ENCODE results near the gene CAMK2A.

The CAMK2A gene

DNA sequence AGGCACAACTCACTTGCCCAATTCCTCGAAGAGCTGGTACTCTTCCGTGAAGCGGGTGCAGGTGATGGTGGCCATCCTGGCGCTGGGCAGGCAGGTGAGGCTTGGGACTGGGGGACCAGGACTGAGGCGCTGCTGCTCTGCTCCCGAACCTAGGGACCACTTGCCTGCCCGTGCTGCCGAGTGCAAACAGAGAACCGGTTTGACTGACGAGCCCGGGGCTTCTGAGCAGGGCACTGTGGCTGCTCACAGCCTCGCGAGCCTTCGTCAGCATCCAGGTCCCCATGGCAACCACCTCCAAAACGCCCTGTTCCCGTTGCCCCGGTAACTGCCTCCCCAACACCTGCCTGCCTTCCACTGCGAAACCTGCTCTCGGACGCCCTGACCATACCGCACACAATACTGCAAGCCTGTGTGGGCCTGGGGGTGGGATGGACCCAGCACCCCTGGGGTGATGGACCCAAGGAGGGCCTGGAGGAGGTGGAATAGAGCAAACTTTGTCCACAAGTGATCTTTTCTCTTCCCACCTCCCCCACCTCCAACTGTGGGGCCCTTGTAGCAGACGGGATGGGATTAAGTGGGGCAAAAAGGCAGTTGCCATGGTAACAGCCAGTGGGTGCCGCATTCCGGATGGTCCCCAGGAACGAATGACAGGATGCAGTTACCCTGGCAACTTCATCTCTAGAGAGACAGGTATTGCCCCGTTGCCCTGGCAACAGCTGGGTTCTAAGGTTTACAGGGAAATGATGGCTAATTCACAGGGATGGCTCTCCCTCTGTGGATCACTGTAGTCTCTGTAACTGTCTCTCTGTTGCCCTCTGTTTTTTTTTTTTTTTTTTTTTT lies at the start of gene CAMK2A:
Gene CAMK2A (minus strand): TSS at position 223 of the 840 bp plus-strand sequence. CDS start 148 bp downstream, at position 75.
- no peak for DNase-seq (ENCODE audit: low spot score)

- DNase-seq (ENCODE audit: low spot score) = no peak
Measured at GRCh38 chr5:150339165-150339564, 49.6 kb upstream of the CAMK2A start.

DNA sequence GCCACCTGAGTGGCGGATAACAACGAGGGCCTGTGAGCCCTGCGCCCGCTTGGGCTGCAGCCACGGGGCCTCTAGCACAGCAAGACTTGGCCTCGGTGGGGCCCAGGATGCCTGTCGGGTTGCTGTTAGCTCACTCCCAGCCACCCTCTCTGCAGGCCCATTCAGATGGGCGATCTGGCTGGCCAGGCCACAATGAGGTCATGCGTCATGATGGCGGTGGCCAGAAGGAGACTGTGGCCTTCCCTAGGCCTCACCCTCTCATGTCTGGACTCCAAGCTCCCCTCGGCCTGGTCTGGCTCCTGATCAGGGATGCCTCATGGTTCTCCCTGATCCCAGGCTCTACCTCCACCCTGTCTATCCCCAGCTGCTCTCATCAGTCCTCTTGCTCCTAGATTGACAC lies 49.0 kb upstream of the CAMK2A start:
- no peak for DNase-seq (ENCODE audit: low spot score)

GRCh38 chr5:150335778-150336177 lies 46.2 kb upstream of the CAMK2A start:
- DNase-seq (ENCODE audit: low spot score) = no peak

DNA sequence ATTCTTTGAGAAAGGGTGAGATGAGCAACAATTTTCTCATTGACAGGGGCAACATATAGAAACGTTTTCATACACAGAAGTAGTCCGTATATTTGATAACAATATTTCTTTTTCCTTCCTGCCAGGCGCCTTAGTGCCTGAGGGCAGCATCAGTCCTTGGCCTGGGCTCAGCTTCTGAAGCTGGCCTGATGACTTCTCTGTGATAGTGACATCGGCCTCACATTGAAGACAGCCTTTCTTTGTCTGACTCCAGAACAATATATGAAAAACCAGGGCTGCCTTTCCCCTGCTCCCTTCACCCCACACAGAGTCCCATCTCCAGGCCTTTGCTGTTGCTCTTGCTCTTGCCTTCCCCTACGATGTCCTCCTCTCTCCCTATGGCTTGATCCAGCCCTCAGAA lies 43.8 kb upstream of the CAMK2A start:
- DNase-seq (ENCODE audit: low spot score) = no peak

DNA sequence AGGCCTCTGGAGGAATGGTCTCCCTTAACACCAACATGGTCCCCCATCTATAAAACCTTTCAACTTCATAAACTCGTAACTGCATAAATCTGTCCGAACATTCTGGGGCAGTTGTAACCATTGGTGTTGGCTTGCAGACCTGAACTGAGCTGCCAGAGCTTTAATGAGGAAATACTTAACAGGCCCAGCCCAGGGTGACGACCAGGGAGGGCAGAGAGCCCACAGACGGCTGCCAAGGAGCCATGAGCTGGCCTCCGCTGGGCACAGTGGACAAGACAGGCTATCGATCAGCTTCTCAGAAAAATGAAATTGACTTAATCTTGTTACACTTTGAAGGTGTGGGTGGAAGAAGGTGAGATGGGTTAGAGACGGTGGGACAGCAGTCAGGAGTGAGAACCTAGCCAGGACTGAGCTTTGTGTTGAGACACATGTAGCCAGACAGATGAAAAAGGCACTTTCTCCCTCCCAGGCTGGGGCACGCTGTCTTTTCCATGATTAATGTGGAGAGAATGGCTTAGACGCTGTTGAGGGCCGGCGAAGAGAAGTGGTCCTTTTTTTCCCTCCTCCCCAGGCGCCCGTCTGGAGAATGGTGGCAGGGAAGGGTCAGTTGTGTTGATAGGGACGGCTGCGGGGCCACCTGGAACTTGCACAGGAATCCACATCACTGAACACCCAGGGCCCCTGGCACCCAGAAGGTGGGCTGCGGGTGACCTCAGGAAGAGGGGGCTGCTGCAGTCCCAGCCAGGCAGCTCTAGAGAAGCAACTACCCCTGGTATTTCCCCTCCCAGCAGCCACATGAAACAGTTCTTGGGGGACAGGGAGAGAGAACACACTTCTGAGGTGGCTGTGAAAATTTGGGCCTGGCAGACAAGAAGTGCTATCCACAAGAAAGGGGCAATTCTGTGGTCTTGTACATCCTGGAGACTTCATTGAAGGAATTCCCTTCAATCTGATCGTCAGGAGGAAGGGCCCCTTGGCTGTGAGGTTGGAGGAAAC lies 40.6 kb upstream of the CAMK2A start:
- DNase-seq (ENCODE audit: low spot score) = no peak

DNA sequence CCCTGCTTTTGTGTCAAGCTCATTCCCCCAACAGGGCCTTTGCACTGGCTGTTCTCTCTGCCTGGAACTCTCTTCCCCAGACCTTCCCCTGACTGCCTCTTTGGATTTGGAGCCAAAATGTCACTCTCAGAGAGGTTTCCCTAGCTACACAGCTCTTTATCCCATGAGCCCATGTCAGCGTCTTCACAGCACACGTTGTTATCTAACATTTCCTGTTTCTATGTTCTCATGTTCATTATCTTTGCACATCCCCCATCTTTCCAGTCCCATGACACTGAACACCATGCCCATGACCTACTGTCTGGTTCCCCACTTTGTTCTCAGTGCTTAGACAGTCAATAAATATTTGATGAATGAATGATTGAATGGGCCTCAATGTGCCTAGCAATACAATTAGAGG lies 39.5 kb upstream of the CAMK2A start:
- DNase-seq (ENCODE audit: low spot score) = no peak

- no peak for DNase-seq (ENCODE audit: low spot score)
Measured at GRCh38 chr5:150328515-150328914, 38.9 kb upstream of the CAMK2A start.

- no peak for DNase-seq (ENCODE audit: low spot score)
Measured at GRCh38 chr5:150327139-150327538, 37.6 kb upstream of the CAMK2A start.

DNA sequence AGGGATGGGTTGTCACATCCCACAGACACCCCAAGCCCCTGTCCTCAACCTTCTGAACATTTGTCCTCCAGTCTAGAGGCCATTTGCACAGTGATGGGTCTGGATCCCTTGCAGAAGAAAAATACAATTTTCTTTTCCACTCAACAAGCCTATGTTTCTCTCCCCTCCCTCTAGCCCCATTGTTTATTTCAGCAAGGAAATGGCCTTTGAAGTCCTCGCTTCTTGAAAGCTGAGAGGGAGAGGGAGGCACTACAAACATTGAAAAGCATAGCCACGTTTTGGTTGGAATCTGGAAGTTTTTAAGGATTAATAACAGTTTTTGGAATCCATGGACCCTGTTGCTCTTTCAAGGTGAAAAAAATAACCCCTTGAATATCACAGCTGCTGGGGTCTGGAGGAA lies 37.1 kb upstream of the CAMK2A start:
- DNase-seq (ENCODE audit: low spot score) = no peak

- DNase-seq (ENCODE audit: low spot score) = no peak
Measured at GRCh38 chr5:150325426-150325825, 35.9 kb upstream of the CAMK2A start.

DNA sequence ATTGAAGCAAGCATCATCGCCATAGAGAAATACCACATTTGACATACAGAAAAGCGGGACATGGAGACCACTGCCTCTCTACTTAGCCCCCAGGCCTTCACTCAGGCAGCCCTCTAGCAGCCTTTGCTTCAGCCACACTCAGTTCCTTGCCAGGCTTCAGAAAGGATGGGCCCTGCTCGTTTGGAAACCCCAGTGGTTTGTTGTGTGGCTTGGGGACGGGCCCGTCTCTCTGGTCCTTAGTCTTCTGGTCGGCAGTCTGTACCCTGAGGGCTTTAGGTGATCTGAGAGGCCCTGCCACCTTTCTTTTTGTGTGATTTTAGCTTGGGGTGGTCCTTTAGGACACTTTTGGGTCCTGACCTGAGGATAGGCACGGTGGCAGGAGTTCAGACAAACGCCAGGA lies 34.2 kb upstream of the CAMK2A start:
- DNase-seq (ENCODE audit: low spot score) = no peak

GRCh38 chr5:150323092-150323491 lies 33.5 kb upstream of the CAMK2A start:
- DNase-seq (ENCODE audit: low spot score) = no peak

- DNase-seq (ENCODE audit: low spot score) = no peak
Measured at GRCh38 chr5:150322202-150322601, 32.6 kb upstream of the CAMK2A start.

DNA sequence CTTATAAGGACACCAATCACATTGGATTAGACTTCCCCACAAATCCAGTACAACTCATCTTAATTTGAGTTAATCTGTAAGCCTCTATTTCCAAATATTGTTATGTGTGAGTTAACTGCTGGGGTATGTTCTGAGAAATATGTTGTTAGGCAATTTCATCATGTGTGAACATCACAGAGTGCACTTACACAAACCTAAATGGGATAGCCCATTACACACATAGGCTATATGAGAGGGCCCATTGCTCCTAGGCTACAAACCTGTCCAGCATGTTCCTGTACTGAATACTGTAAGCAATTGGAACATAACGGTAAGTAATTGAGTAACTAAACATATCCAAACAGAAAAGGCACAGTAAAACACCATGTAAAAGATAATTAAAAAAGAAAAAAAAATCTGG lies 32.2 kb upstream of the CAMK2A start:
- no peak for DNase-seq (ENCODE audit: low spot score)

DNA sequence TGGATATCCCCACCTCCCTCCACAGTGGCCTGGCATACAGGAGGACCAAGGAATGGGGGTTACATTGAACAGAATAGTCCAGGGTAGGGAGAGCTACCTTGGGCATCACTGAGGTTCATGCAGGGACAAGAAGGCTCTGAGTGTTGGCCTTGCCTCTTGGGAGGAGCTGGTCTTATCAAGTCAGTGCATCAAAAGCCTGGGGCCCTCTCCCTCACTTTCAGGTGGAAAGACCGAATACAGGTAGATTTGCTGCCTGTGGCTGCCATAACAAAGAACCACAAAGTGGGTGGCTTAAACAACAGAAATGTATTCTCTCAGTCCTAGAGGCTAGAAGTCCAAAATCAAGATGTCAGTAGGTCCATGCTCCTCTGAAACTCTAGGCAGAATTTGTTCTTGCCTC lies 31.6 kb upstream of the CAMK2A start:
- no peak for DNase-seq (ENCODE audit: low spot score)

DNA sequence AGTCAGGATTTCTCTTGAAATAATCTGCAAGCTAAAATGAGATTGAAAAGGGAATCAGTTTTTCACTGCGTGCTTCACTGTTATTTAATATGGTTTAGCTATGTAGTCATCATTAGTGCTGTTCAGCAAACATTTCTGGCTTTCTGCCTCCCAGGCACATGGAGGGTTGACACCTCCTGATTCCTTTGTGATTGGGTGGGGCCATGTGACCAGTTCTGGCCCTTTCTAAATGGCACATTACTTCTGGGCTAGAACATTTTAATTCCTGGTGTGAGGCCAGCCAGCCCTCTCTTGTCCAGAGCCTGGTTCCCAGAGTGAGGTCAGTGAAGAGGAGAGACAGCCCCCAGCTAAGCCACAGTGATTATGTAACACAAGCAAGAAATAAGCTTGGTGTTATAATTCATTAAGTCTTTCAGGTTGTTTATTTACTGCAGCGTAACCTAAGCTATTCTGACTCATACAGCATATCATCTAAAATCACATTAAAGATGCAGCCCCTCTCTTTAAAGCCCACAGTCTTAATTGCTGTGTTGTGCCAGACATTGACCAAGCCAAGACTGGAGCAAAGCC lies 30.6 kb upstream of the CAMK2A start:
- DNase-seq (ENCODE audit: low spot score) = no peak

- DNase-seq (ENCODE audit: low spot score) = no peak
Measured at GRCh38 chr5:150319484-150319790, 29.9 kb upstream of the CAMK2A start.

GRCh38 chr5:150318613-150319483 lies 29.3 kb upstream of the CAMK2A start:
- no peak for DNase-seq (ENCODE audit: low spot score)

DNA sequence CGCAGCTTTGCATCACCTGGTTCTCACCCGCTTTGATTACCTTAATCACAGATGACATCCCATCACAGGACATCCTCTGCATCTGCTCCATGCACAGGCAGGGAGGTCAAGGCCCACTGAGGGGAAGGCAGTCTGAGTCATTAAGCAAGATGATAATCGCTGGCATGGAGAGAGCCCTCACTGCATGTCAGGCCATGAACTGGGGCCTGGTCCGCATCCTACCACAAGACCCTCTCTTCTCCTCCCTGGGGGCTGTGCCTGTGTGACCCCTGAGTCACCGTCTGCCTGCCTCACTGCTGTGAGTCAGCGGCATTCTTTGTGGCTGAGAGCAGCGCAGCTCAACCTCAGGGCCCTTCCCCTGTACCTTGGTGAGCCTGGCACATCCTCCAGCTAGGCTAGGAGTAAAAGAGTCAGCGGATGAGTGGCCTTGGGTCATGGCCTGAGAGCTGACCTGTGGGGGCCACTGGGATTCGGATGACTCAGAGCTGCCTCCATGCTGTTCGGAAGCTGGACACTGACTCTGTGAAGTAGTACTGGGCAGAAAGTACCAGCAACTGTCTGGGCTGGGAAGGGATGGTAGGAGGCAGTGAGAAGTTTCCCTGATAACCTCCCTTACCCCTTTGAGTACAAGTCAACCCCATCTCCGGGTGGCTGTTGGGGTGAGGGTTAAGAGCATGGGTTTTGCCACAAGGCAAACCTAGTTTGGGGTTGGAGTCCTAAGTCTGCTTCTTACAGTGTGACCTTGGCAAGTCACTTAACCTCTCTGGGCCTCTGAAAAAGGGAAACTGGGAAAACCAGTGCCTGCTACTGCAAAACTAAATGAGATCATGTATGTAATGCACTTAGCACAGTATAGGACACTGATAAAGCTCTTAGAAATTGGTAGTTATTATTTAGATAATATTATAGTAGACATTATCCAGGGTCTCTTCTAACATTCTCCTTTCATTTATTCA lies 27.8 kb upstream of the CAMK2A start:
- DNase-seq (ENCODE audit: low spot score) = no peak

DNA sequence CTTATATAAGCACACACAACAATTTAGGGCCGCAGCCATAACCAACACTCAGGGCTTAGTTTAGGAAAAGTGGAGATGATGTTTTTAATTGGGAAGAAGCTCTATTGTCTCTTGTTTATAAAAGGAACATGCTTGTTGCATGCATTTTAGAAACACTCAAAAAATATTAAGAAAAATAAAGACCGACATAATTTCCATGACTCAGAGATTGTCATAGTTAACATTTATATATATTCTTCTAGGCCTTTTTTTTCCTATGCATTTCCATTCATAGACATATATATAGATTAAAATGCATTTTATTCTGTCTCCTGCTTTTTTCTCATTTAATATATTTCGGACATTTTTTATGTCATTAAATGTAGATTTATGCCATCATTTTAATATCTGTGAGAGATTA lies 26.7 kb upstream of the CAMK2A start:
- no peak for DNase-seq (ENCODE audit: low spot score)

Data from activated CD4-positive, alpha-beta T cell treated with anti-CD3 and anti-CD28 coated beads, Interleukin-2, Interleukin-4, amounts not matched to agents 100 ng/mL and 50 ng/mL, durations not matched to agents 16 hours and 8 hours (primary cell).